ENCODE results near the gene MSL1. TPM values are rescaled to one million over a fixed set of nuclear protein-coding genes. Genes with fewer than 3 reads are reported as not detected.

MSL1 gene
- total and polyA plus RNA-seq, 2 of the 13 experiments (the other 11 are each of a cell fraction or from before 2014, with no cell fraction given) = 63.8 to 88.5 TPM

DNA sequence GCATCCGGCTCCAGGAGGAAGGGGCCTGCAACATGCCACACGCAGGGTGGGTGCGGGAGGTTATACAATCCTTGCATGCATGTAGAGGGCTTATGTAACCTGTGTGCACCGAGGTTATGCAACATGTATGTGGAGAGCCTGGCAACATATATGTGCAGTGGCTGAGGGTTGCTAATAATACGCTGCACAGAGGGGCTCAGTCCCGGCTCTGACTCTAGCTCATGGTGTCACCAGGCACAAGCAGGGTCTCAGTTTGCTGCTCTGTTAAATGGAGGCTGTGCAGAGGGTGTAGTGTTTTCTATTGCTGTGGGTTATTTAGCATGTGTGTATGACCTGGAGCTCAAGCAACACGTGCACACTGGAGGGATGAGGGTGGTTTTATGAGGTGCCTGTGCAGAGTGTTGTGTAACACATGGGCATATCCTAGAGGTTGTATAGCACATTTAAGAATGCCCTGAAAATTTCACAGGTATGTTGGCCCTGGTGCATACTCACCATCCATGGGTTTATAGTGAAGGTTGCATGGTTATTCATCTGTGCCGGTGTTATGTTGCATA lies 45.8 kb upstream of the MSL1 start (continued):
- TF ChIP-seq, protein P1, sequence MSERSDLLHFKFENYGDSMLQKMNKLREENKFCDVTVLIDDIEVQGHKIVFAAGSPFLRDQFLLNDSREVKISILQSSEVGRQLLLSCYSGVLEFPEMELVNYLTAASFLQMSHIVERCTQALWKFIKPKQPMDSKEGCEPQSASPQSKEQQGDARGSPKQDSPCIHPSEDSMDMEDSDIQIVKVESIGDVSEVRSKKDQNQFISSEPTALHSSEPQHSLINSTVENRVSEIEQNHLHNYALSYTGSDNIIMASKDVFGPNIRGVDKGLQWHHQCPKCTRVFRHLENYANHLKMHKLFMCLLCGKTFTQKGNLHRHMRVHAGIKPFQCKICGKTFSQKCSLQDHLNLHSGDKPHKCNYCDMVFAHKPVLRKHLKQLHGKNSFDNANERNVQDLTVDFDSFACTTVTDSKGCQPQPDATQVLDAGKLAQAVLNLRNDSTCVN (CRISPR knock-in tag; IDR thresholded peaks at IDR 0.05; ENCODE audit: borderline replicate concordance) = no peak
- TF ChIP-seq ZNF326 (CRISPR knock-in tag; IDR thresholded peaks at IDR 0.05; ENCODE audit: borderline replicate concordance) = no peak
- TF ChIP-seq, protein P2, sequence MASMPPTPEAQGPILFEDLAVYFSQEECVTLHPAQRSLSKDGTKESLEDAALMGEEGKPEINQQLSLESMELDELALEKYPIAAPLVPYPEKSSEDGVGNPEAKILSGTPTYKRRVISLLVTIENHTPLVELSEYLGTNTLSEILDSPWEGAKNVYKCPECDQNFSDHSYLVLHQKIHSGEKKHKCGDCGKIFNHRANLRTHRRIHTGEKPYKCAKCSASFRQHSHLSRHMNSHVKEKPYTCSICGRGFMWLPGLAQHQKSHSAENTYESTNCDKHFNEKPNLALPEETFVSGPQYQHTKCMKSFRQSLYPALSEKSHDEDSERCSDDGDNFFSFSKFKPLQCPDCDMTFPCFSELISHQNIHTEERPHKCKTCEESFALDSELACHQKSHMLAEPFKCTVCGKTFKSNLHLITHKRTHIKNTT (CRISPR knock-in tag; IDR thresholded peaks at IDR 0.05) = no peak
- TF ChIP-seq, protein P3, sequence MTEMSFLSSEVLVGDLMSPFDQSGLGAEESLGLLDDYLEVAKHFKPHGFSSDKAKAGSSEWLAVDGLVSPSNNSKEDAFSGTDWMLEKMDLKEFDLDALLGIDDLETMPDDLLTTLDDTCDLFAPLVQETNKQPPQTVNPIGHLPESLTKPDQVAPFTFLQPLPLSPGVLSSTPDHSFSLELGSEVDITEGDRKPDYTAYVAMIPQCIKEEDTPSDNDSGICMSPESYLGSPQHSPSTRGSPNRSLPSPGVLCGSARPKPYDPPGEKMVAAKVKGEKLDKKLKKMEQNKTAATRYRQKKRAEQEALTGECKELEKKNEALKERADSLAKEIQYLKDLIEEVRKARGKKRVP (CRISPR knock-in tag; IDR thresholded peaks at IDR 0.05) = peak in 1 of 2 experiments; percentile 42; a peak in 1 of 4 replicates
- TF ChIP-seq MXI1 (IDR thresholded peaks at IDR 0.05; ENCODE audit: borderline replicate concordance, low read depth, low read length) = no peak
- TF ChIP-seq, protein P4, sequence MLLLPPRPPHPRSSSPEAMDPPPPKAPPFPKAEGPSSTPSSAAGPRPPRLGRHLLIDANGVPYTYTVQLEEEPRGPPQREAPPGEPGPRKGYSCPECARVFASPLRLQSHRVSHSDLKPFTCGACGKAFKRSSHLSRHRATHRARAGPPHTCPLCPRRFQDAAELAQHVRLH (CRISPR knock-in tag; IDR thresholded peaks at IDR 0.05; ENCODE audit: borderline replicate concordance, low read depth) = no peak
- TF ChIP-seq, protein P5, sequence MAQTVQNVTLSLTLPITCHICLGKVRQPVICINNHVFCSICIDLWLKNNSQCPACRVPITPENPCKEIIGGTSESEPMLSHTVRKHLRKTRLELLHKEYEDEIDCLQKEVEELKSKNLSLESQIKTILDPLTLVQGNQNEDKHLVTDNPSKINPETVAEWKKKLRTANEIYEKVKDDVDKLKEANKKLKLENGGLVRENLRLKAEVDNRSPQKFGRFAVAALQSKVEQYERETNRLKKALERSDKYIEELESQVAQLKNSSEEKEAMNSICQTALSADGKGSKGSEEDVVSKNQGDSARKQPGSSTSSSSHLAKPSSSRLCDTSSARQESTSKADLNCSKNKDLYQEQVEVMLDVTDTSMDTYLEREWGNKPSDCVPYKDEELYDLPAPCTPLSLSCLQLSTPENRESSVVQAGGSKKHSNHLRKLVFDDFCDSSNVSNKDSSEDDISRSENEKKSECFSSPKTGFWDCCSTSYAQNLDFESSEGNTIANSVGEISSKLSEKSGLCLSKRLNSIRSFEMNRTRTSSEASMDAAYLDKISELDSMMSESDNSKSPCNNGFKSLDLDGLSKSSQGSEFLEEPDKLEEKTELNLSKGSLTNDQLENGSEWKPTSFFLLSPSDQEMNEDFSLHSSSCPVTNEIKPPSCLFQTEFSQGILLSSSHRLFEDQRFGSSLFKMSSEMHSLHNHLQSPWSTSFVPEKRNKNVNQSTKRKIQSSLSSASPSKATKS (CRISPR knock-in tag; IDR thresholded peaks at IDR 0.05) = no peak
- no peak for TF ChIP-seq ZSCAN20 (CRISPR knock-in tag; IDR thresholded peaks at IDR 0.05; ENCODE audit: borderline replicate concordance)
- TF ChIP-seq REL (CRISPR knock-in tag; conservative IDR thresholded peaks at IDR 0.05) = no peak
- no peak for TF ChIP-seq NONO (IDR thresholded peaks at IDR 0.05)
- TF ChIP-seq NONO (CRISPR knock-in tag; conservative IDR thresholded peaks at IDR 0.05) = peak; percentile 31; the same call in 1 of the 2 replicates
- TF ChIP-seq ZNF329 (CRISPR knock-in tag; IDR thresholded peaks at IDR 0.05; ENCODE audit: low read depth) = no peak
- TF ChIP-seq, protein P6, sequence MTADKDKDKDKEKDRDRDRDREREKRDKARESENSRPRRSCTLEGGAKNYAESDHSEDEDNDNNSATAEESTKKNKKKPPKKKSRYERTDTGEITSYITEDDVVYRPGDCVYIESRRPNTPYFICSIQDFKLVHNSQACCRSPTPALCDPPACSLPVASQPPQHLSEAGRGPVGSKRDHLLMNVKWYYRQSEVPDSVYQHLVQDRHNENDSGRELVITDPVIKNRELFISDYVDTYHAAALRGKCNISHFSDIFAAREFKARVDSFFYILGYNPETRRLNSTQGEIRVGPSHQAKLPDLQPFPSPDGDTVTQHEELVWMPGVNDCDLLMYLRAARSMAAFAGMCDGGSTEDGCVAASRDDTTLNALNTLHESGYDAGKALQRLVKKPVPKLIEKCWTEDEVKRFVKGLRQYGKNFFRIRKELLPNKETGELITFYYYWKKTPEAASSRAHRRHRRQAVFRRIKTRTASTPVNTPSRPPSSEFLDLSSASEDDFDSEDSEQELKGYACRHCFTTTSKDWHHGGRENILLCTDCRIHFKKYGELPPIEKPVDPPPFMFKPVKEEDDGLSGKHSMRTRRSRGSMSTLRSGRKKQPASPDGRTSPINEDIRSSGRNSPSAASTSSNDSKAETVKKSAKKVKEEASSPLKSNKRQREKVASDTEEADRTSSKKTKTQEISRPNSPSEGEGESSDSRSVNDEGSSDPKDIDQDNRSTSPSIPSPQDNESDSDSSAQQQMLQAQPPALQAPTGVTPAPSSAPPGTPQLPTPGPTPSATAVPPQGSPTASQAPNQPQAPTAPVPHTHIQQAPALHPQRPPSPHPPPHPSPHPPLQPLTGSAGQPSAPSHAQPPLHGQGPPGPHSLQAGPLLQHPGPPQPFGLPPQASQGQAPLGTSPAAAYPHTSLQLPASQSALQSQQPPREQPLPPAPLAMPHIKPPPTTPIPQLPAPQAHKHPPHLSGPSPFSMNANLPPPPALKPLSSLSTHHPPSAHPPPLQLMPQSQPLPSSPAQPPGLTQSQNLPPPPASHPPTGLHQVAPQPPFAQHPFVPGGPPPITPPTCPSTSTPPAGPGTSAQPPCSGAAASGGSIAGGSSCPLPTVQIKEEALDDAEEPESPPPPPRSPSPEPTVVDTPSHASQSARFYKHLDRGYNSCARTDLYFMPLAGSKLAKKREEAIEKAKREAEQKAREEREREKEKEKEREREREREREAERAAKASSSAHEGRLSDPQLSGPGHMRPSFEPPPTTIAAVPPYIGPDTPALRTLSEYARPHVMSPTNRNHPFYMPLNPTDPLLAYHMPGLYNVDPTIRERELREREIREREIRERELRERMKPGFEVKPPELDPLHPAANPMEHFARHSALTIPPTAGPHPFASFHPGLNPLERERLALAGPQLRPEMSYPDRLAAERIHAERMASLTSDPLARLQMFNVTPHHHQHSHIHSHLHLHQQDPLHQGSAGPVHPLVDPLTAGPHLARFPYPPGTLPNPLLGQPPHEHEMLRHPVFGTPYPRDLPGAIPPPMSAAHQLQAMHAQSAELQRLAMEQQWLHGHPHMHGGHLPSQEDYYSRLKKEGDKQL (CRISPR knock-in tag; IDR thresholded peaks at IDR 0.05; ENCODE audit: low read depth) = no peak
- TF ChIP-seq ZZZ3 (CRISPR knock-in tag; IDR thresholded peaks at IDR 0.05; ENCODE audit: borderline replicate concordance) = no peak
- TF ChIP-seq SMYD3 (CRISPR knock-in tag; IDR thresholded peaks at IDR 0.05) = no peak
- TF ChIP-seq RFX5 (IDR thresholded peaks at IDR 0.05; ENCODE audit: low read depth, low read length) = no peak
- TF ChIP-seq NR2F1 (CRISPR knock-in tag; IDR thresholded peaks at IDR 0.05) = no peak
- no peak for TF ChIP-seq AHR (CRISPR knock-in tag; IDR thresholded peaks at IDR 0.05)
- no peak for TF ChIP-seq MED13 (CRISPR knock-in tag; IDR thresholded peaks at IDR 0.05)
